HCT116 (cell line): ENCODE data around the gene MAPK8IP1.

Source experiments
- ATF3 ChIP-seq: IDR thresholded peaks from 2 replicates; pipeline ENCODE4 v1.6.1; 2012
- CEBPB ChIP-seq: IDR thresholded peaks from 2 replicates; pipeline ENCODE4 v1.6.1; 2012; ENCODE audit warnings: low read depth
- ELF1 ChIP-seq: IDR thresholded peaks from 2 replicates; pipeline ENCODE4 v1.6.1; 2012; ENCODE audit warnings: low read depth, borderline replicate concordance
- EZH2 ChIP-seq: fragments of 200-600 bp; sonication (generic); IDR thresholded peaks from 2 replicates; pipeline ENCODE4 v1.6.1; 2017; ENCODE audit warnings: antibody characterized with exemption, mixed run types
- EZH2phosphoT487 ChIP-seq: fragments of 200-600 bp; IDR thresholded peaks from 2 replicates; pipeline ENCODE4 v1.6.1; 2018; ENCODE audit warnings: antibody characterized with exemption, borderline replicate concordance
- FOSL1 ChIP-seq: IDR thresholded peaks from 2 replicates; pipeline ENCODE4 v1.6.1; 2012; ENCODE audit warnings: low read depth
- MAX ChIP-seq: IDR thresholded peaks from 2 replicates; pipeline ENCODE4 v1.6.1; 2012
- POLR2A ChIP-seq: IDR thresholded peaks from 2 replicates; pipeline ENCODE4 v1.7.0; 2011; ENCODE audit warnings: borderline replicate concordance; ENCODE audit not compliant: insufficient read depth, insufficient read length; ENCODE audit errors: extremely low read depth
- POLR2AphosphoS5 ChIP-seq: IDR thresholded peaks from 2 replicates; pipeline ENCODE4 v1.6.1; 2011; ENCODE audit warnings: mild to moderate bottlenecking, low read depth, low read length, moderate library complexity
- RAD21 ChIP-seq: IDR thresholded peaks from 2 replicates; pipeline ENCODE4 v1.6.1; 2012; ENCODE audit warnings: low read depth, mild to moderate bottlenecking
- REST ChIP-seq: IDR thresholded peaks from 2 replicates; pipeline ENCODE4 v1.6.1; 2012; ENCODE audit warnings: low read depth
- SRF ChIP-seq: IDR thresholded peaks from 2 replicates; pipeline ENCODE4 v1.6.1; 2012; ENCODE audit warnings: low read depth
- ZFX ChIP-seq: fragments of 450-650 bp; IDR thresholded peaks from 2 replicates; pipeline ENCODE4 v1.6.1; 2017
- TF ChIP-seq, protein P1 (sequence below), 3 experiments: fragments of 200-600 bp in 1 of 3; sonication (generic) in 1 of 3; IDR thresholded peaks in 2 of 3; conservative IDR thresholded peaks in 1 of 3; 2 replicates each; pipeline ENCODE4 v1.5.1; 2012 to 2017; ENCODE audit warnings: low read depth in 2 of 3, low read length in 2 of 3, antibody characterized with exemption in 1 of 3, borderline replicate concordance in 1 of 3, control low read depth in 1 of 3, mild to moderate bottlenecking in 1 of 3, mixed read lengths in 1 of 3, mixed run types in 1 of 3, moderate library complexity in 1 of 3; ENCODE audit not compliant: insufficient read depth in 1 of 3

DNA sequence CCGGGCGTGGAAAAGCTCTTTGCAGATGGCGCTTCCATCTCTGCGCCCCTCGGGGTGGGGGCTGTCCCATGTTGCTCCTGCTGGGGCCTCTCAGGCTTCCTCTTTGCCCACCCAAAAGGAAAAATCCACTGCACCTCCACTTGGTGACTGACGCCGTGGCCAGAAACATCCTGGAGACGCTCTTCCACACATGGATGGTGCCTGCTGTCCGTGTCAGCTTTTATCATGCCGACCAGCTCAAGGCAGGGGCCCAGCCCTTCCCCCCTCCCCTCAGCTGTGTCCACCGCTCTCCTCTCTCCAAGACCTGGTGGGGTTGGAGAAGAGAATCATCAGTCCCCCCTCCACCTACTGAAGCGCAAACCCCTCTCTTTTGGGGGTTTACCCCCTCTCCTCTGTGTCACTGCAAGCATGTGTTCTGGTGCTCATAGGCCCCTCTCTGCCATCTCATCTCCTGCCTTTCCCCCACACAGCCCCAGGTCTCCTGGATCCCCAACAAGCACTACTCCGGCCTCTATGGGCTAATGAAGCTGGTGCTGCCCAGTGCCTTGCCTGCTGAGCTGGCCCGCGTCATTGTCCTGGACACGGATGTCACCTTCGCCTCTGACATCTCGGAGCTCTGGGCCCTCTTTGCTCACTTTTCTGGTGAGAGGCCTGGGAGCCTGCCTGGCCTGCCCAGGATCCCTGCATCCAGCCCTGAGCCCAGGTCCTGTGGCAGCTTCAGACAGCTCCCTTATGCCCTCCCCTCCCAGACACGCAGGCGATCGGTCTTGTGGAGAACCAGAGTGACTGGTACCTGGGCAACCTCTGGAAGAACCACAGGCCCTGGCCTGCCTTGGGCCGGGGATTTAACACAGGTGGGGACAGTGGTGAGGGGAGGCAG is 38.8 kb downstream of the MAPK8IP1 start:
- TF ChIP-seq POLR2AphosphoS5 (no peak), EZH2 (no peak), EZH2phosphoT487 (no peak), RAD21 (no peak), POLR2A (no peak), SRF (no peak), ELF1 (no peak), ATF3 (no peak), FOSL1 (no peak), MAX (no peak), ZFX (no peak), REST (no peak), CEBPB (no peak)
- TF ChIP-seq, protein P1, sequence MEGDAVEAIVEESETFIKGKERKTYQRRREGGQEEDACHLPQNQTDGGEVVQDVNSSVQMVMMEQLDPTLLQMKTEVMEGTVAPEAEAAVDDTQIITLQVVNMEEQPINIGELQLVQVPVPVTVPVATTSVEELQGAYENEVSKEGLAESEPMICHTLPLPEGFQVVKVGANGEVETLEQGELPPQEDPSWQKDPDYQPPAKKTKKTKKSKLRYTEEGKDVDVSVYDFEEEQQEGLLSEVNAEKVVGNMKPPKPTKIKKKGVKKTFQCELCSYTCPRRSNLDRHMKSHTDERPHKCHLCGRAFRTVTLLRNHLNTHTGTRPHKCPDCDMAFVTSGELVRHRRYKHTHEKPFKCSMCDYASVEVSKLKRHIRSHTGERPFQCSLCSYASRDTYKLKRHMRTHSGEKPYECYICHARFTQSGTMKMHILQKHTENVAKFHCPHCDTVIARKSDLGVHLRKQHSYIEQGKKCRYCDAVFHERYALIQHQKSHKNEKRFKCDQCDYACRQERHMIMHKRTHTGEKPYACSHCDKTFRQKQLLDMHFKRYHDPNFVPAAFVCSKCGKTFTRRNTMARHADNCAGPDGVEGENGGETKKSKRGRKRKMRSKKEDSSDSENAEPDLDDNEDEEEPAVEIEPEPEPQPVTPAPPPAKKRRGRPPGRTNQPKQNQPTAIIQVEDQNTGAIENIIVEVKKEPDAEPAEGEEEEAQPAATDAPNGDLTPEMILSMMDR (IDR thresholded peaks at IDR 0.05 in 2 of 3, conservative IDR thresholded peaks at IDR 0.05 in 1 of 3; ENCODE audit: borderline replicate concordance in 1 of 3, insufficient read depth in 1 of 3, low read depth in 2 of 3, low read length in 2 of 3), result no peak
